ENCODE measurements around the gene MDM2.
"Not testable (repeated sequence)": the region's sequence is repeated elsewhere in the genome, so short reads cannot be mapped to it uniquely, and the experiment has no call there.

The MDM2 gene

GRCh38 chr12:68808388-68809189 lies 612 bp downstream of the MDM2 start:
- DNase-seq, result peak; percentile 86

- no peak for DNase-seq
Measured at GRCh38 chr12:68809190-68810026, 1.4 kb downstream of the MDM2 start.

GRCh38 chr12:68810027-68810389 lies 2.0 kb downstream of the MDM2 start:
- DNase-seq, result not testable (repeated sequence)

- not testable (repeated sequence) for DNase-seq
Measured at GRCh38 chr12:68811573-68811972, 3.6 kb downstream of the MDM2 start.

- DNase-seq, result no peak
Measured at GRCh38 chr12:68812553-68813241, 4.7 kb downstream of the MDM2 start.

GRCh38 chr12:68813242-68813593 lies 5.2 kb downstream of the MDM2 start:
- no peak for DNase-seq

GRCh38 chr12:68814490-68815231 lies 6.7 kb downstream of the MDM2 start:
- DNase-seq, result no peak

GRCh38 chr12:68815232-68815927 lies 7.4 kb downstream of the MDM2 start:
- DNase-seq, result no peak

- DNase-seq, result no peak
Measured at GRCh38 chr12:68815928-68816800, 8.2 kb downstream of the MDM2 start.

GRCh38 chr12:68819481-68819880 lies 11.5 kb downstream of the MDM2 start:
- DNase-seq, result not testable (repeated sequence)

GRCh38 chr12:68821357-68822188 lies 13.6 kb downstream of the MDM2 start:
- DNase-seq, result no peak

GRCh38 chr12:68823696-68824095 lies 15.7 kb downstream of the MDM2 start:
- no peak for DNase-seq

GRCh38 chr12:68824131-68824530 lies 16.2 kb downstream of the MDM2 start:
- no peak for DNase-seq

- no peak for DNase-seq
Measured at GRCh38 chr12:68824597-68825250, 16.7 kb downstream of the MDM2 start.

GRCh38 chr12:68825569-68826217 lies 17.7 kb downstream of the MDM2 start:
- no peak for DNase-seq

- no peak for DNase-seq
Measured at GRCh38 chr12:68827895-68828671, 20.1 kb downstream of the MDM2 start.

GRCh38 chr12:68828672-68829068 lies 20.7 kb downstream of the MDM2 start:
- no peak for DNase-seq

GRCh38 chr12:68831272-68831671 lies 23.3 kb downstream of the MDM2 start:
- no peak for DNase-seq

Data from eye (tissue), 1 donor.